Endothelial cell of umbilical vein (primary cell): Measurements from ENCODE around the gene DYRK1B.
"Not testable (repeated sequence)": the region's sequence is repeated elsewhere in the genome, so short reads cannot be mapped to it uniquely, and the experiment has no call there.

ENCODE experiments used
- CTCF ChIP-seq, 2 donors: IDR thresholded peaks; 1 replicate in 1 of 2; 2 replicates in 1 of 2; pipeline ENCODE4 v1.5.1; 2011; ENCODE audit warnings: low read length in 2 of 2, mild to moderate bottlenecking in 2 of 2, moderate library complexity in 2 of 2, control low read depth in 1 of 2, inconsistent platforms in 1 of 2, low read depth in 1 of 2; ENCODE audit not compliant: insufficient read depth in 1 of 2; ENCODE audit errors: extremely low read depth in 1 of 2
- EZH2 ChIP-seq: IDR thresholded peaks from 2 replicates; pipeline ENCODE4 v1.6.1; 2012; ENCODE audit warnings: borderline replicate concordance, low read depth, mild to moderate bottlenecking, moderate library complexity, low read length, inconsistent platforms; ENCODE audit not compliant: severe bottlenecking
- POLR2A ChIP-seq: IDR thresholded peaks from 2 replicates; pipeline ENCODE4 v1.6.1; 2012; ENCODE audit warnings: low read depth, mild to moderate bottlenecking, control low read depth, low read length
- POLR2AphosphoS5 ChIP-seq: IDR thresholded peaks from 2 replicates; pipeline ENCODE4 v1.6.1; 2012; ENCODE audit warnings: low read depth, mild to moderate bottlenecking, control low read depth, low read length, moderate library complexity; ENCODE audit not compliant: insufficient read depth

DNA sequence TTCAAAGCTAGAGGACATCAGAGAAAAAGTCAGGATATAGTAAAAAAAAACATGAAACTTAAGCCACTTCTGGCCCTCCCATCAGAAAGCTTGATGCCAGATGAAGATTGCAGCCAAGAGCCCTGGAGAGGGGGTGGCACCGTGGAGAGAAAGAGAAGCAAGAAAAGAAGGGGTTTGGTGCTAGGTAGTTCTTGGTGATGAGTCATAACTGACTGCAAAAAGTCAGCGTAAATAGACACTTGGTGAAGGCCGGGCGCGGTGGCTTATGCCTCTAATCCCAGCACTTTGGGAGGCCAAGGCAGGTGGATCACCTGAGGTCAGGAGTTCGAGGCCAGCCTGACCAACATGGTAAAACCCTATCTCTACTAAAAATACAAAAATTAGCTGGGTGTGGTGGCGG, 25.3 kb downstream of the DYRK1B start:
- TF ChIP-seq POLR2A; CTCF (IDR thresholded peaks at IDR 0.05; ENCODE audit: extremely low read depth in 1 of 2, insufficient read depth in 1 of 2, low read depth in 1 of 2, low read length in 2 of 2); POLR2AphosphoS5; EZH2: not testable (repeated sequence)
